IMR-90 (cell line): ENCODE measurements around the gene KPTN. TPM values are rescaled to one million over a fixed set of nuclear protein-coding genes. Genes with fewer than 3 reads are reported as not detected.

ENCODE experiments used
- ATAC-seq: fragments of 200-7000 bp; cut with Tn5 transposase; 2 replicates; pipeline ENCODE4 v1.9.1; 2020; ENCODE audit warnings: low read depth, mild to moderate bottlenecking, moderate library complexity
- BruUV-seq: library from RNA; stranded (reverse); fragments of 400-500 nt; replicated peaks from 2 replicates; lab custom pipeline; 2021; lab: Mats Ljungman, UMichigan
- CTCF ChIA-PET: fragments of 300-600 bp; formaldehyde crosslinking; extraction: SDS; loops from one replicate; lab custom pipeline; 2021; ENCODE audit warnings: antibody characterized with exemption; lab: Yijun Ruan, JAX
- POLR2A ChIA-PET: fragments of 300-600 bp; sonication (Branson Sonifier 250); formaldehyde crosslinking; loops from one replicate; lab custom pipeline; 2022; ENCODE audit warnings: antibody characterized with exemption; ENCODE audit not compliant: unreplicated experiment; lab: Charles Lee
- DNase-seq: peaks from one replicate; pipeline ENCODE4 v3.0.0; 2013
- H2AFZ ChIP-seq: replicated peaks from 2 replicates; pipeline ENCODE3; 2013; ENCODE audit warnings: low read length, mild to moderate bottlenecking; ENCODE audit not compliant: poor library complexity
- H2AK5ac ChIP-seq: 2 replicates; pipeline ENCODE4 v1.6.1; 2013; ENCODE audit warnings: low read depth, low read length, inconsistent platforms
- H2AK9ac ChIP-seq: replicated peaks from 2 replicates; pipeline ENCODE3; 2013; ENCODE audit warnings: mild to moderate bottlenecking, low read depth, low read length, moderate library complexity; ENCODE audit not compliant: poor library complexity
- H2BK120ac ChIP-seq: 2 replicates; pipeline ENCODE4 v1.6.1; 2013; ENCODE audit warnings: low read depth, low read length, inconsistent platforms
- H2BK15ac ChIP-seq: 3 replicates; pipeline ENCODE4 v1.6.1; 2013; ENCODE audit warnings: low read depth, low read length, inconsistent platforms
- H2BK20ac ChIP-seq: 2 replicates; pipeline ENCODE4 v1.6.1; 2013; ENCODE audit warnings: low read depth, mild to moderate bottlenecking, inconsistent platforms, low read length, moderate library complexity
- H2BK5ac ChIP-seq: 2 replicates; pipeline ENCODE4 v1.6.1; 2013; ENCODE audit warnings: mild to moderate bottlenecking, low read depth, low read length, inconsistent platforms; ENCODE audit not compliant: poor library complexity, severe bottlenecking
- H3K14ac ChIP-seq: replicated peaks from 2 replicates; pipeline ENCODE4 v1.6.1; 2013; ENCODE audit warnings: low read depth, low read length, inconsistent platforms
- H3K18ac ChIP-seq: 2 replicates; pipeline ENCODE4 v1.6.1; 2013; ENCODE audit warnings: low read depth, low read length, control low read depth
- H3K23ac ChIP-seq: 2 replicates; pipeline ENCODE4 v1.6.1; 2013; ENCODE audit warnings: low read depth, low read length, inconsistent platforms
- H3K27ac ChIP-seq: 2 replicates; pipeline ENCODE4 v1.5.1; 2013; ENCODE audit warnings: mild to moderate bottlenecking, control low read depth, low read length; ENCODE audit not compliant: insufficient read depth
- H3K27me3 ChIP-seq: 2 replicates; pipeline ENCODE4 v1.6.1; 2013; ENCODE audit warnings: low read length; ENCODE audit not compliant: control insufficient read depth, insufficient read depth
- H3K36me3 ChIP-seq: 2 replicates; pipeline ENCODE4 v1.6.1; 2013; ENCODE audit warnings: low read length, mixed read lengths; ENCODE audit not compliant: control insufficient read depth, insufficient read depth
- H3K4ac ChIP-seq: 2 replicates; pipeline ENCODE4 v1.6.1; 2013; ENCODE audit warnings: low read depth, low read length, inconsistent platforms
- H3K4me1 ChIP-seq: 2 replicates; pipeline ENCODE4 v1.6.1; 2013; ENCODE audit warnings: low read length, mixed read lengths; ENCODE audit not compliant: control insufficient read depth, insufficient read depth
- H3K4me2 ChIP-seq: 2 replicates; pipeline ENCODE4 v1.6.1; 2013; ENCODE audit warnings: low read depth, mild to moderate bottlenecking, control low read depth, low read length, moderate library complexity
- H3K4me3 ChIP-seq: 2 replicates; pipeline ENCODE4 v1.5.1; 2013; ENCODE audit warnings: low read depth, mild to moderate bottlenecking, control low read depth, low read length, moderate library complexity; ENCODE audit not compliant: insufficient read depth
- H3K56ac ChIP-seq: 2 replicates; pipeline ENCODE4 v1.6.1; 2013; ENCODE audit warnings: low read length, inconsistent platforms; ENCODE audit not compliant: insufficient read depth; ENCODE audit errors: extremely low read depth
- H3K79me1 ChIP-seq, 2 experiments: 2 replicates each; pipeline ENCODE4 v1.6.1; 2013; ENCODE audit warnings: low read length in 2 of 2, inconsistent platforms in 1 of 2, low read depth in 1 of 2
- H3K9ac ChIP-seq: 2 replicates; pipeline ENCODE4 v1.6.1; 2013; ENCODE audit warnings: low read depth, low read length, control low read depth
- H3K9me1 ChIP-seq: 2 replicates; pipeline ENCODE4 v1.6.1; 2013; ENCODE audit warnings: low read length, inconsistent platforms; ENCODE audit not compliant: insufficient read depth
- H3K9me3 ChIP-seq: 2 replicates; pipeline ENCODE4 v1.6.1; 2013; ENCODE audit warnings: low read length; ENCODE audit not compliant: control insufficient read depth, insufficient read depth
- H4K20me1 ChIP-seq: 2 replicates; pipeline ENCODE4 v1.6.1; 2013; ENCODE audit warnings: low read length, inconsistent platforms; ENCODE audit not compliant: insufficient read depth
- H4K5ac ChIP-seq: 2 replicates; pipeline ENCODE4 v1.6.1; 2013; ENCODE audit warnings: mild to moderate bottlenecking, low read depth, low read length, control low read depth
- H4K8ac ChIP-seq, 2 experiments: 2 replicates each; pipeline ENCODE4 v1.6.1; 2013; ENCODE audit warnings: low read depth in 2 of 2, low read length in 2 of 2, control low read depth in 1 of 2, inconsistent platforms in 1 of 2
- H4K91ac ChIP-seq: 2 replicates; pipeline ENCODE4 v1.6.1; 2013; ENCODE audit warnings: low read depth, low read length, inconsistent platforms; ENCODE audit not compliant: insufficient read depth
- SMC3 ChIP-seq: fragments of 150-350 bp; IDR thresholded peaks from 2 replicates; pipeline ENCODE4 v1.6.1; 2016; ENCODE audit warnings: low read depth, mild to moderate bottlenecking, antibody characterized with exemption, low read length, moderate library complexity
- WGBS, 2 experiments: methylation state at CpG; one replicate each; pipeline versions ENCODE4 v1.1.5 to v1.1.7; 2013; ENCODE audit warnings: missing lambda C conversion rate in 2 of 2; ENCODE audit not compliant: insufficient read length in 1 of 2; ENCODE audit errors: extremely low coverage in 2 of 2; 5-methylcytosine and 5-hydroxymethylcytosine counted together
- dilution Hi-C: fragments of 300-500 bp; cut with HindIII; formaldehyde crosslinking; loops from one replicate; pipeline ENCODE4 v1.14.3; 2018; ENCODE audit warnings: low sequenced_read_pairs; ENCODE audit not compliant: unreplicated experiment
- in situ Hi-C: fragments of 300-500 bp; cut with MboI; formaldehyde crosslinking; loops from 3 replicates; pipeline ENCODE4 v1.14.3; 2019; ENCODE audit warnings: low sequenced_read_pairs, inconsistent platforms, mixed read lengths
- intact Hi-C: fragments of 100-400 bp; cut with micrococcal nuclease; formaldehyde crosslinking; loops from 2 replicates; pipeline ENCODE4 v1.10.0; 2022
- polyA plus RNA-seq, 3 experiments: library from polyadenylated mRNA; depleted of rRNA; stranded (reverse); fragments of >200 nt; gene quantifications; 2 replicates each; pipeline ENCODE4 v1.2.3, GENCODE V29; 2012; ENCODE audit warnings: low replicate concordance in 1 of 3
- total RNA-seq: library from RNA; depleted of rRNA; stranded (reverse); fragments of >200 nt; gene quantifications from 2 replicates; pipeline ENCODE4 v1.2.3, GENCODE V29; 2012

KPTN gene
- total and polyA plus RNA-seq, 2 of the 4 experiments (the other 2 are of a cell fraction): 4.1 to 15.4 TPM

- H3K27ac ChIP-seq: no peak overlapping the region
- H3K79me1 ChIP-seq: no peaks in the 10 kb centered on the region
- H3K36me3 ChIP-seq: no peaks in the 10 kb centered on the region
- ChIA-PET POLR2A (no interaction called here), CTCF (no interaction called here)
- no peak overlapping the region for H2BK5ac ChIP-seq
- TF ChIP-seq SMC3: no peak
- no peak overlapping the region for H3K14ac ChIP-seq
- H3K56ac ChIP-seq: no peak overlapping the region
- no peak overlapping the region for H2AFZ ChIP-seq
- no peak overlapping the region for H2AK9ac ChIP-seq
- ATAC-seq (no peak), DNase-seq (no peak)
- intact Hi-C loops (no loop called here), dilution Hi-C loops (no loop called here), in situ Hi-C loops (no loop called here)
- no peak overlapping the region for H4K5ac ChIP-seq
- WGBS, 2 experiments: no CpG with 5 or more reads among the region's 3 CpGs
- H3K4me2 ChIP-seq: no peak overlapping the region
- no peaks in the 10 kb centered on the region; the same call in 1 of the 2 replicates for H3K9me1 ChIP-seq
- peaks cover 28% of the 10 kb centered on the region for H3K27me3 ChIP-seq
- no peak overlapping the region for H2BK120ac ChIP-seq
- H4K20me1 ChIP-seq: no peaks in the 10 kb centered on the region
- H2AK5ac ChIP-seq: no peak overlapping the region
- H3K4me1 ChIP-seq: peaks cover 2% of the 10 kb centered on the region; the same call in 1 of the 2 replicates
- H3K23ac ChIP-seq: no peak overlapping the region
- no TSS peak for BruUV-seq
- H3K4ac ChIP-seq: no peak overlapping the region
- H3K18ac ChIP-seq: no peak overlapping the region
- no peak overlapping the region for H4K91ac ChIP-seq
- H3K9me3 ChIP-seq: no peaks in the 10 kb centered on the region
- H3K4me3 ChIP-seq: no peak overlapping the region
- H2BK20ac ChIP-seq: no peak overlapping the region
- H3K9ac ChIP-seq: no peak overlapping the region
- H2BK15ac ChIP-seq: no peak overlapping the region
- H4K8ac ChIP-seq: no peak overlapping the region
Observed at GRCh38 chr19:47526798-47527197, 42.8 kb upstream of the KPTN start.
